GM19324 (cell line): ENCODE data around the gene RETREG3.
A peak's percentile ranks its signal among the peaks of the same experiment; 100 is the strongest.
"Not testable (repeated sequence)": the region's sequence is repeated elsewhere in the genome, so short reads cannot be mapped to it uniquely, and the experiment has no call there.

Experiments used
- ATAC-seq: cut with Tn5 transposase; IDR thresholded peaks from one replicate; pipeline ENCODE4 v1.9.1; 2021; ENCODE audit warnings: mild to moderate bottlenecking, moderate library complexity; ENCODE audit not compliant: unreplicated experiment, low FRiP score

Gene RETREG3

GRCh38 chr17:42574463-42574862, 34.7 kb downstream of the RETREG3 start:
- ATAC-seq: no peak

GRCh38 chr17:42573095-42573494, 36.1 kb downstream of the RETREG3 start:
- ATAC-seq: no peak

- ATAC-seq: no peak
These were observed 37.5 kb downstream of the RETREG3 start for GRCh38 chr17:42571435-42572225.

DNA sequence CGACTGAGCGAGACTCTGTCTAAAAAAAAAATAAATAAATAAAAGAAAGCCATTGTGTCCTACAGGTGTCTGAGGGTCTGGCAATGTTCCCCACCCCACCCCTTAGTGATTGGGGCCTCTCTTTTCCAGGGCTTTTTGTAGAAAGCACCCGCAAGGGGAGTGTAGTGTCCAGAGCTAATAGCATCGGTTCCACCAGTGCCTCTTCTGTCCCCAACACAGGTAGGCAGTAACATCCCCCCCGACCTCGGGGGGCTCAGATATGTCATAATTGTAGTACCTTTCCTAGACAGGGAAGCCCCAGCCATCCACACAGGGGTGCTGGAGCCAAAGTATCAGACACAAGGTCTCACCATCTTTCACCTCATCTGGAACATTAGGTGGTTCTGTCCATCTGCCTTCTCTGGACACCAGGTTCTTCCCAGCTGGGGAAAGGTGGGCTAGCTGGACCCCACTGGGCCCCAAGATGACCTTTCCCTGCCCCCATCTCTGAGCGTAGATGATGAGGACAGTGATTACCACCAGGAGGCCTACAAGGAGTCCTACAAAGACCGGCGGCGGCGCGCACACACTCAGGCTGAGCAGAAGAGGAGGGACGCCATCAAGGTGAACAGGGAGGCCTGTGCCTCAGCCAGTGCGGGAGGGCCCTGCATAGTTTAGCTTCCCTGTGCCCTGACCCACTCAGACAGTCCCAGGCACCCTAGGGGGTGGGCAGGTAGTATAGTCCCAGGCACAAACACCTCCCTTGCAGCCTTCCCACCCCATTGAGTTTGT, 40.6 kb downstream of the RETREG3 start:
- ATAC-seq: no peak

GRCh38 chr17:42566883-42567573, 42.1 kb downstream of the RETREG3 start, which contains the start of gene MLX:
Gene MLX, plus strand, starts transcription at chr17:42567100. Its CDS starts 25 bp downstream, at chr17:42567125.
- ATAC-seq: peak; percentile 55

GRCh38 chr17:42566215-42566882, 42.8 kb downstream of the RETREG3 start:
- ATAC-seq: no peak

DNA sequence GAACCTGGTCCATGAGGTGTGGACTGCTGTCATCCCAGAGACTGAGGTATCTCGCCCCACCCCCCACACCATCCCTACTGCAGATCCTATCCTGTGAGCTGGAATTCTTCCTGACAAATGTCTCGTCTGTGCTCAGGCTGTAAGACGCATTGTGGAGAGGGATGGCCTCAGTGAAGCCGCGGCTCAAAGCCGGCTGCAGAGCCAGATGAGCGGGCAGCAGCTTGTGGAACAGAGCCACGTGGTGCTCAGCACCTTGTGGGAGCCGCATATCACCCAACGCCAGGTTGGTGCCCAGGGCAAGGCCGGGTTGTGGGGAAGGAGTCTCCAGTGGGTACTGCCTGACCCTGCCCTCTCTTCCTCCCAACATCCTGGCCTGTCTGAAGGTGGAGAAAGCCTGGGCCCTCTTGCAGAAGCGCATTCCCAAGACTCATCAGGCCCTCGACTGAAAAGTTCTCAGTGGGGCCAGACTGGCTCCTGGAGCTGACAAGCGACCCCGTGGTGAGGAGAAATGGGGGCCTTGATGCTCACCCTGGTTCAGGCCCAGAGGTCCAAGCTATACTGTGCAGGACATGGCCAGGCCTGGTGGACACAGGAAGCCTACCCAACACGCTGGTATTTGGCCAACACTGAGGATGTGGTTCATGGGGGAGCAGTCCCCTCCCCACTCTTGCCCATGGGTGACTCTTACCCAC, 43.5 kb downstream of the RETREG3 start:
- ATAC-seq: no peak

GRCh38 chr17:42564815-42565522, 44.2 kb downstream of the RETREG3 start:
- ATAC-seq: no peak

DNA sequence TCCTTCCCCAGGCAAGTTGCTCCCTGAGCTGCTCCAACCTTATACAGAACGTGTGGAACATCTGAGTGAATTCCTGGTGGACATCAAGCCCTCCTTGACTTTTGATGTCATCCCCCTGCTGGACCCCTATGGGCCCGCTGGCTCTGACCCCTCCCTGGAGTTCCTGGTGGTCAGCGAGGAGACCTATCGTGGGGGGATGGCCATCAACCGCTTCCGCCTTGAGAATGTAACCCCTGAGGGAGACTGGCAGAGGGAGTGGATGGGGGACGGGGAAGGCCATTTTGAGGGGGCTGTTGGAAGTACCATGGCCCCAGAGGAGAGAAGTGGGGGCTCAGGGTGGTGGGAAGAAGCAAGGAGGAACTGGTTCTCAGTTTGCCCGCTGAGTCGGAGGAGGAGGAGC, 45.2 kb downstream of the RETREG3 start:
- ATAC-seq: no peak

DNA sequence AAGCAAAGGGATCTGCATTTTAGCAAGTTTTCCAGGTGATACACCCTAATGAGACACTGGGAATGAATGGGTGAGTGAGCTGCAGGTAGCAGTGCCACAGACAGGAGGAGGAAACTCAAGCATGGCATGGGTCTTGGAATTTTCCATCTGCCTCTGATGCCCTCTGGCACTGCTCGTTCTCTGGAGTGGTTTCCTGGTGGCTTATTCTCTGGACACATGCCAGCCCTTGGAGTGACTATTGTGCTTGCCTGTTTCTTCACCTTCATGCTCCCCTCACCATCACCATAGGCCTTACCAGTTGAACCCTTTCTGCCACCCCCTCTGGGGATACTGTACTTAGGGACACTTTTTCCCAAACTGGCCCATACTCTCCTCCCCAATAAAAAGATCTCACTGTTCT, 45.6 kb downstream of the RETREG3 start:
- no peak for ATAC-seq

GRCh38 chr17:42563143-42563509, 46.0 kb downstream of the RETREG3 start:
- no peak for ATAC-seq

- ATAC-seq: no peak
These were observed 46.6 kb downstream of the RETREG3 start for GRCh38 chr17:42562388-42563142.

DNA sequence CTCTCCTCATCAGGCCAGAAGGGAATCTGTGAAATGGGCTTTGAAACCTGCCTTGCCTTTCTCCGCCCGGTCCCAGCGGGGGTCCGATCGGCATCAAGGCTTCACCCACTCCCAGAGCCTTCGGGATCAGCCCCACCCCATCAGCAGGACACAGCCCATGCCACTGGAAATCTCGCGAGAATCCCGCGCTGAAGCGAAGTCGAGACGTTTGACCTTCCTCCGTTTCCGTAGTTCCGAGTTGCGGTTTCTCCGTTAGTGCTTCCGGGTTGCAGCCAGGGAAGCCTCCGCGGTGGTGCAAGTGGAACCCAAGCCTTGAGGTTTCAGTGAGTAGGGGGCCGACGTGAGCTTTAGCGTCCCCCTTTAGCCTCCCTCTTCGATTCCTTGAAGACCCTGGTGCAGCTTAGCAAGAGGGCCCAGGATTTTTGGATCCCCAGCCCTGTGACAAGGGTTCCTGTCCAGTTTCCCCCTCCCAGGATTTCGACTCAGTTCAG, 47.2 kb downstream of the RETREG3 start, which contains the start of gene COASY:
Gene COASY (plus strand): TSS at position 252 of the 491 bp plus-strand sequence. CDS start 475 bp downstream, outside the sequence.
- ATAC-seq: peak; percentile 61

GRCh38 chr17:42560246-42560645, 48.9 kb downstream of the RETREG3 start:
- ATAC-seq: no peak

- ATAC-seq: no peak
These were observed 50.1 kb downstream of the RETREG3 start for GRCh38 chr17:42559075-42559474.

- ATAC-seq: not testable (repeated sequence)
These were observed 53.1 kb downstream of the RETREG3 start for GRCh38 chr17:42555961-42556617.

- no peak for ATAC-seq
These were observed 54.0 kb downstream of the RETREG3 start for GRCh38 chr17:42555122-42555622.
